Right ventricle myocardium inferior (tissue), 1 donor: ENCODE results near the gene ITM2C. TPM values are rescaled to one million over a fixed set of nuclear protein-coding genes. Genes with fewer than 3 reads are reported as not detected.

Experiments
- ATAC-seq: fragments of 200-7000 bp; cut with Tn5 transposase; one replicate; pipeline ENCODE4 v1.9.1; 2020; ENCODE audit warnings: mild to moderate bottlenecking, moderate library complexity
- DNase-seq: peaks from one replicate; pipeline ENCODE4 v3.0.0; 2021; ENCODE audit errors: missing footprints
- intact Hi-C: fragments of 100-400 bp; cut with DNase I; formaldehyde crosslinking; loops from one replicate; pipeline ENCODE4 v1.11.0; 2022
- total RNA-seq: library from RNA; stranded (reverse); fragmentation: NEBNext Ultra II Directional; extraction: Animal tissue kit (Norgen Biotek cat#: 25700); gene quantifications from one replicate; pipeline ENCODE4 v1.2.1, GENCODE V29; 2021
- donor health status: DM: no; HTN: yes; CAD: no; lungs with severe emphysema.

The ITM2C gene
- total RNA-seq, 1 donor from 2014 or later: 29.6 TPM

DNA sequence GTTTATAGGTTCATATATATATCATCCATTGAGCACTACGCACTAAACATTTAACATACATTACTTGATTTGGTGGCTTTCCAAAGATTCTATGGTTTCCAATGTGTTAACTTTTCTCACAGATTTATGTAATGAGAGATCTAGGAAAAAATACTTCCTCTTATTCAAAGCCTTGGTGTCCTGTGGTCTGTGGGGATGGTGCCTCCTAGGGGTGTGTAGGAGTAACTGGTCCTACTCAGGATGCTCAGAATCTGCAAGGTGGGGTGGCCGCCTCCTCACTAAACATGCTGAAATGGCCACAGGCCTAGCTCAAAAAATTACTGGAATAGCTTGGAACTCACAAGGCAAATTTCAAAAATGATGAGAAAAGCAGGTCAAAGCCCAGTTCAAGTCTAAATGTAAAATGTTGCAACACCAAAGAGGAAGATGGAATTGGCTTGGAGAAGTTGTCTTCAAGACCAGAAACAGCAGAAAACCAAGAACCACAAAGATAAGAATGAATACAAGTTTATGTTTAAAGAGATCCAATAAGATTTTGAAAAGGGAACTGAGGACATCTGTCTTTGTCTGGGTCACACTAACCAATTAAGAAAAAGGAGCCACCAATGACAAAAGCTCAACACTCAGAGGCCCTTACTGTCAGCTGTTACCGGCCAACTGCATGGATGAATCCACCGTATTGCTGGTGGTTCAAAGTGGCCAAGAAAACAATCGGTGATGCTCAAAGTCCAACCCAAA lies 48.8 kb downstream of the ITM2C start:
- ATAC-seq (no peak), DNase-seq (no peak)
- intact Hi-C loops: loop anchor here (2.0 kb wide), 1 partner anchor 65 kb away; no protein-coding TSS in a partner anchor

DNA sequence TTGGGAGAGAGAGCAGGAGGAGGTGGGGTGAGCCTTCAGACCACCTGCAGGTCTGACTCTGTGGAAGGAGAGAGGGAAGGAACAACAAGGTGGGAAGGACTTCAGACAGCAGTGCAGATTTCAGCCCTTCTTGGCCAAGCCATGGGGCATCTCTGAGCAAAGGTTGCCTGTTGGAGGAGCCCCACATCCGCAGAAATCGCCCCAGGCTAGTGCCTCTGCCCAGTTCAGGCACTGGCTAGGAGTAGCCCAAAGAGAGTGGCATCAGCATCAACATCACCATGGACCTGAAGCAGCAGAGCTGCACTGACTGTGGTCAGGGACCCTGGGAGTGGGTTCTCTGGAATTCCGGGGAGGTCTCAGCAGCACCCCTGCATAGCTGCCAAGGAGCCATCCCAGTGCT lies 50.1 kb downstream of the ITM2C start:
- intact Hi-C loops: no loop called here
- DNase-seq (peak; percentile 35), ATAC-seq (no peak)

DNA sequence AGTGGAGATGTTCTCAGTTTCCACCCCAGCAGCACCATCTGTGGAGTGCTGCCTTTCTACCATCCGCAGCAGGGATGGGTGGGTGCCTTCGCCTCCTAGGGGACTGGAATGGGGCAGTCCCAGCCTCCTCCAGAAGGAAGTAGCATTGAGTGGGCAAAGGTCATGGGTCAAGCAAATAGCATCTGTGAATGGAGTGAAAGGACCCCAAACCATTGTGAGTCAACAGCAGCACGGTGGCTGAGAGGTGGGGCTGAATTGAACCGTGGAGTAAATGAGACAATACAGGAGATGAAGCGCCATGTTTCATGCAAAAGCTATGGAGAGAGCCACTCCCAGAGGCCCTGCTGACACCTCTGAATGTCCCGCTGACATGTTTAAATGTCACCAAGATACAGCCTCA lies 50.6 kb downstream of the ITM2C start:
- intact Hi-C loops: no loop called here
- DNase-seq (no peak), ATAC-seq (no peak)

DNA sequence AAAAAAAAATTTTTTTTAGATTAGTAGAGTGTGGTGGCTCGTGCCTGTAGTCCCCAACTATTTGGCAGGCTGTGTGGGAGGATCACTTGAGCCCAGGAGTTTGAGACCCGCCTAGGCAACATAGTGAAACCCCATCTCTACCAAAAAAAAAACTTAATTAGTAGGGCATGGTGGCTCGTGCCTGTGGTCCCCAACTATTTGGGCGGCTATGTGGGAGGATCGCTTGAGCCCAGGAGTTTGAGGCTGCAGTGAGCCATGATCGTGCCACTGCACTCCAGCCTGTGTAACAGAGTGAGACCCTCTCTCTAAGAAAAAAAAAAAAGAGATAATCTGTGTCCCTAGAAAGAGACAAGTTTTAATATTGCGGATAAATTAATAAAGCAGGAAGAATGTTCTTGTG lies 51.5 kb downstream of the ITM2C start:
- intact Hi-C loops: no loop called here
- DNase-seq: no peak
- ATAC-seq: no peak

DNA sequence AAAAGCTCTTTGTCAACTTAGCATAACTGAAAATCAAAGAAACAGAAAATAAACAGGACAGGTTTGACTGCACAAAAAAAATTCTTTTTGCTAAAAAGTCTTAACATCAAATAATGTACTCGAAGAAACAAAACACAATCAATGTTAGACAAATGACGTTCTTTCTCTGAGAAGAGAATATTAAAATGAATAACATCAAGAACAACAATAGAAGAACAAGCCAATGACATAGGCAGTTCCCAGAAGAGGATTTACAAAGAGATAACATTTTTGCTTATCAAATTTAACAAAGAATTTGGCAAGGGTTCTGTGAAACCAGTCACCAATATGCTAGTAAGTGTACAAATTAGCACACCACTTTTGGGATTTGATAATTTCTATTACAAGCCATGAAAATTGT lies 54.5 kb downstream of the ITM2C start:
- ATAC-seq (no peak), DNase-seq (no peak)
- intact Hi-C loops: no loop called here

DNA sequence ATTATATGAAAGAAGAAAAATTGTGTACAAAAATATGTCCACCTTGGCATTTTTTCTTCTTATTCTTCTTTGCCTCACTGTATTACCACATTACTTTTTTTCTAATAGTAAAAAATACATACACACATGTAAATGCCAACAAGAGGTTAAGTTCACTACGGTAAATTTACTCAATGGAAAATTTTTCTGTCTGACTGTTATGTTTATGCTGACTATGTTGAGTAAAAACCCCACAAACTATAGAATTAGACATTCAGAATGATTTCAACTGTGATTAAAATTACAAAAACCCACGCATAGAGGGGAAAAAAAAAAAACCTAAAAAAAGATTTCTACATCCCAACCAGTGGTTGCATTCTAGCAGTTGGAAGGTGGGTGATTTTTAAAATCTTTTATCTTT lies 54.9 kb downstream of the ITM2C start:
- intact Hi-C loops: no loop called here
- no peak for ATAC-seq

DNA sequence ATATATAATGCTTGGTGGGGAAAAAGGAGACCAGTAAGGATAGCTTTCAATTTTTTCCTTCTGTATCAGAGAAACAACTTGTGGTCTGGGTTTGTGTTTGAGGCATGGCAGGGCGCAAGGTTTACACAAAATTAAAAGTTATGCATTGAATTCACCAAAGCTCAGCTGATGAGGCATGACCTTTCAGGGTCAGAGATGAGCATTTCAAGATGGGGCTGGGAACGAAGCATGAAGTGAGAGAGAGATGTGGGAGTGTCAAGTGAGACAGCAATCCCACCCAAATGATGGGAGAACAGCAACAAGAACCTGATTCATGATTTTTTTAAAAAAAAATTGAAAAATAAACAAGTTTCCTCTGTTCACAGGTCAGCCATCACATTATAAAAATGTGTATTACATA lies 55.4 kb downstream of the ITM2C start:
- ATAC-seq: no peak
- DNase-seq: no peak
- intact Hi-C loops: no loop called here

More for the DNA sequence above, 54.9 kb downstream of the ITM2C start:
- DNase-seq: no peak

DNA sequence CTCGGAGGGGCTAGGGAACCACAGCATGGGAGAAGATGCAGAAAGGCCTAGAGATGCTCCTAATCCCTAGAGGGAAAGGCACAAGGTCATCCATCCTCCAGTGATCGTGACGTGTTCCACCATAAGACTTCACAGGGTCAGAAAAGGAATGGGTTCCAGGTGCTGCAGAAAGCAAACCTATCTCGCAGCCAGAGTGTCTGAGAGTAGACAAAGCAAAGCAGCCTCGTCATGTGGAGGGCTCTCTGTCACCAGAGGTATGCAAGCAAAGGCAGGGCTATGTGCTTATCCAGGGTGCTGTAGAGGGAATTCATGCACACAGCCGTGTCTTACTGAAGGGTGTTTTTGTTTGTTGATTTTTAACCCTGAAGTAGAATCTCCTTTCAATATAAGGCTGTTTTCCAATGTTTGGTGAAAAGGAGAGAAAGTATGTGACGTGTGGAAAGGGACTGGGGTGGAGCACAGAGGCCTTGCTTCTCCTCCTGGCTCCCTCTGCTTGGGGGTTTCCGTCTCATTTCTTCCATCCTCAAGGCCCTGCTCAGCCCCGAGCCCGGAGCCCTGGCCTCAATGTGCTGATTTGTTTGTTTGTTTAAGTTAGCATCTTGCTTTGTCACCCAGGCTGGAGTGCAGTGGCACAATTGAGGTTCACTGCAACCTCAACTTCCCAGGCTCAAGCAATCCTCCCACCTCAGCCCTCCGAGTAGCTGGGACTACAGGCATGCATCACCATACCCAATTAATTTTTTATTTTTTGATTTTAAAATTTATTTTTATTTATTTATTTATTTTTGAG lies 57.3 kb downstream of the ITM2C start:
- intact Hi-C loops: no loop called here
- DNase-seq: no peak
- no peak for ATAC-seq

DNA sequence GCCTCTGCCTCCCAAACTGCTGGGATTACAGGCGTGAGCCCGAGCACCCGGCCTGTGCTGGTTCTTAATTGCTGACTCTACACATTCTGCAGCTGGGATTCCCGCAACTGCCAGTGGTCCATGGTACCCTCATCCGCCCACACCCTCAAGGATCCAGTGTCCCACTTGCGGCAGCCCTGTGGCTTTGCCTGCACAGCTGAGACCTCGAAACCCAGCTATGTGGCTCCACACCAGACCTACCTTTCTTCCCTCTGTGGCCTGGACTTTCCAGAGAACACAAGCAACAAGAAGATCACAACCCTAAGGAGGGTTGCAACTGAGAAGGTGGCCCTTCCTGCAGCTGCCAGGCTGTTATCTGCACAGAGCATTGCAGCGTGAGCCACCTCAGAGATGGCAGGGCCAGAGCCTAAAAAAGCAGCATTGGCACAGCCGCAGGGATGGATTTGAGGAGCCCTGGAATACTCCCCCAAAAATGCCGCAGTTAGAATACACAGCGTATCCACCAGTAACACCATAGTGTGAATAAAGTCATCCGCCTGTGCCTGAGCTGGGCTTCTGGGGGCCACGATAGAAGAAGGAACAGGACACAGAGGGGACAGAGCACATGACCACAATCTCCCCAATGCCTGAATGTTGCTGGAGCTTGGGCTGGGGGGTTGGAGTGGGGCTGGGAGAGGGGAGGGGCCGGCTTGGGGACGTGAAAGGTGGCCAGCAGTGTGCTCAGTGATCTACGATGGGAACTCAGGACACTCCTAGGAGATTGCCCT lies 58.4 kb downstream of the ITM2C start:
- intact Hi-C loops: no loop called here
- DNase-seq (no peak), ATAC-seq (no peak)

DNA sequence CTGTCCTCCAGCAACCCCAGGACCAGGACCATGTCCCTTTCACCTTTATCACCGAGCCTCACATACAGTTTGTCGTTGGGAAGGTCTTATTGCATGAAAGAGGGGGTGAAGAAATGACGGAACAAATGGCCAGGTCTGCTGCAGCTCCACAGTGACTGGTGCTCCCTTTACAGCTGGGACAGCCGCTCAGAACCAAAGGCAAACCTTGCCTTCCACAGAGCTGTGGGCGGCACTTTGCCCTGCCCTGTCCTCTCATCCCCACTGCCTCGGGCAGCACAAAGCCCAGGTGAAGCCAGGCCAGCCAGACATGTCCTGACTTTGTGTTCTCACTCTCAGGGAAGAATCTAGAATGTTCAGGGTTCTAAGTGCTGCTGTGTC lies 59.3 kb downstream of the ITM2C start:
- intact Hi-C loops: no loop called here
- no peak for DNase-seq
- ATAC-seq: no peak

DNA sequence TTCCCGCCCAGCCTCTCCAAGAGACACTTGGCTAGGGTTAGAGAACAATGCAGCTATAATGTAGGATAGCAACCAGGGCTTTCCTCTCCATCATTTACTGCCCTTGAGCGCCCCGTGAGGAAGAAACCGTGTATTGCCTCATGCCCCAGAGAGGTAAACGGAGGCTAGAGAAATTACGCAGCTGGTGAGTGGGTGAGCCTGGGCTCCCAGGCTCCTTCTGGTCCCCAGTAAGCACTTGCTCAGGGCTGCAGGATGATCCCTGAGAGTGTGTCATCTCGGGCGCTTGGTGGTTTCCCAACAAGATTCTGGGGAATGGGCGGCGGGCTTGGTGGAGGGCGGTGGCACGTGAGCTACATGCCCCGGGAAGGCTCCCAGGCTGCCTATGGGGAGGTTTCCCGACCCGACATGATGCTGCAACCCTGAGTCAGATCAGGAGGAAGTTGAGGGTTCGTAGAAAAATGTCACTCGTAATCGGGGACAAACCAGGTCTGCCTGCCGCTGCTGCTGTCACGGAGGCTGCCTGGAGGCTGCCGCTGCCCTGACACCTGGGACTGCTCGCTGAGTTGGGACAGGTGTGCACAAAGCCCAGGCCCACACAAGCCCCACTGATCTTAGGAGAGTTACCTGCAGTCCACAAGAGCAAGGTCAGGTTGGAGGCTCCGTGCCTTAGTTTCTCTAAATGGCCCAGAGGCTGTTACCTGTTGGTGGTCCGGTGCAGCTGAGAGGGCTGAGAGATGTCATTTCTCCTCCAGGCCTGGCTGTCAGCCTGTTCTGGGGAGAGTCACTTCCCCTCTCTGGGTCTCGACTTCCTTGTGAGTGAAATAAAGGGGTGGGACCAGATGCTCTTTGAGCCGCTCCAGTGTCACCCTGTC lies 60.0 kb downstream of the ITM2C start, which contains the start of gene GPR55:
Gene GPR55, minus strand, starts transcription at position 773 of the 872 bp plus-strand sequence. CDS start 14,280 bp downstream, outside the sequence.
- no peak for ATAC-seq
- no peak for DNase-seq
- intact Hi-C loops: no loop called here

DNA sequence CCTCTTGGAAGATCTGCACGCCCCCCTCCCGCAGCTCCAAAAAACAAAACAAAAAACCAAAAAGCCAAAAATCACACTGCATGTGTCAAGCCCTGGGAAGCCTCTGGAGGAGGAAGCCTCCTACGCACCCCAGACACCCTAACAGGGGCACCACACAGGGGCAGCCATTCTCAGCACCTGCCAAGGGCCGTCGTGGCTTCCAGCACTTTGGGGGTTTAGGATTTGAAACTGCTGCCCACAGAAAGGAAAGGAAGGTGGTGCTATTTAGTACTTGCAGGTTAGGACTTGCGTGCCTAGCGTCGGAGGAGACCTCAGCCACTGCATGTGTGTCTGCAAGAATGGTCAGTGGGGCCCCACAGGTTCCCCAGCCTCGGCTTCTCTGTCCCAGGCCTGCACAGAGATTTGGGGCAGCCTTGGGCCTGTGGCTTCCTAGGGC lies 60.7 kb downstream of the ITM2C start:
- intact Hi-C loops: no loop called here
- ATAC-seq (no peak), DNase-seq (no peak)

DNA sequence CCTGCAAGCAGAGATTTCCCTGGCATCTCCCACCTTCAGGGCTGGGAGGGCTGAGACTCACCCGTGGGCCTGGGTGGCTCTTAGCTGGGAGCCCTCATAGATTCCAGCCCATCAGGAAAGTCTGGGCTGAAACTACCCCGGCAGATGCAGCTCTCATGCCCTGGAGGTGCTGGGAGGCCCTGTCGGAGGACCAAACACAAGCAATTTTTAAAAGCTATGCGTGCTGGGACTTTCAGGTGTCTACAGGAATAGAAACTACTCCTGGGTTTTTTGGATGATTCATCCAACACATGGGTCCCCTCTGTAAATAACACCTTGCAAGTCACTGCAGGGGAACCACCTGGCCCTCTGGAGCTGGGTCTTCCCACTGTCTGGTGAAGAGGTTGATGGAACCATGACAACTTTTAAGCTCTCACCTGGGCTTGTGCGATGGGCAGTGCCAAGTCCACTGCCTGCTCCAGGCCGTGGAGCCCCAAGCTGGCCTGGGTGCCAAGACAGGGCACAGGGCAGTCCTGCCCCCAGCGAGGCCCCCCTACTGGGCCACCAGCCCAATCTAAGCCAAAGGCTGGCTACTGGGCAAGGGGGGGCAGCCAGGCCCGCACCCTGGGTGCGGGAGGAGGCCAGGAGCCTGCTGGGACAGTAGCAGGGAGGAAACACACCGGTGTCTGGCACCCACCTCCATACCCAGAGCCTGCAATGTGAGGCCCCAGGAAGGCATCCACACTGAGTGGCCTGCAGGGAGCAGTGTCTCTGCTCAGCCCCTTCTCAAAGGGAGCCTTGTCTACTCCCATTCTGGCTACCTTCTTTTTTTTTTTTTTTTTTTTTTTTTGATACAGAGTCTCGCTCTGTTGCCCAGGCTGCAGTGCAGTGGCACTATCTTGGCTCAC lies 61.4 kb downstream of the ITM2C start:
- ATAC-seq (no peak), DNase-seq (no peak)
- intact Hi-C loops: no loop called here

DNA sequence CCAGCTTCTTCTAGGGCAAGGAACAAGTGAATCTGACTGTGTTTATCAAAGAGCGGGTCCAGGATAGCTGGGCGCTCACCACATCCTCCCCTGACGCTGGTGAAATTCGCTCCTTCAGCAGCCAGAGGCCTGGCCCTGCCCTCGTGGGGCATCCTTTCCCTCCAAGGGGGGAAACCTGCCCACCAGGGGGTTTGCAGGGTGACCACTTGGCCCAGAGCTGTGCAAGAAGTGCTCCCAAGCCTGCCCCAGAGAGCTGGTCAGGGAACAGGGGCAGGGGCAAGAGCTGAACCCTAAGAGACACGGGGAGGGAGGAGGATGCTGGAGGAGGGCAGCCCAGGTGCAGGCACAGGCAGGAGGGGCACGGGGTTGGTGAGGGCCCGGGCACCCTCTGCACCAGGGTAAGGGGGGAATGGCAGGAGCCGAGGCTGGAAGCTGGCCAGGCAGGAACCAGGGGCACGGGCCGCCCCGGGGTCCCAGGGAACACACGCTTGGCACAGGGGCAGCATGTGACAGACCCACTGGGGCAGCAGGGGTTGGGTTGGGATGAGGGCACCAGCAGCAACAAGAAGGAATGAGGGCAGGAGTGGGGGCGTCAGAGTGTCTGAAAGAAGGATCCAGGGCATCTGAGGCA lies 63.1 kb downstream of the ITM2C start:
- ATAC-seq: no peak
- intact Hi-C loops: no loop called here
- no peak for DNase-seq
